K562 (cell line): ENCODE results near the gene RNF39. TPM values are rescaled to one million over a fixed set of nuclear protein-coding genes. Genes with fewer than 3 reads are reported as not detected.
A peak's percentile ranks its signal among the peaks of the same experiment; 100 is the strongest.

Experiments
- BCL6 ChIP-seq: fragments of 250-450 bp; sonication (Bioruptor Pico); IDR thresholded peaks from 2 replicates; pipeline ENCODE4 v1.4.0; 2020
- CBX3 ChIP-seq, 2 experiments: IDR thresholded peaks; 1 replicate in 1 of 2; 2 replicates in 1 of 2; pipeline ENCODE4 v1.6.1; 2012; ENCODE audit warnings: inconsistent platforms in 2 of 2, low read length in 2 of 2, borderline replicate concordance in 1 of 2, control low read depth in 1 of 2
- CSDE1 ChIP-seq, 2 experiments: fragments of 450-650 bp; IDR thresholded peaks; 2 replicates each; pipeline ENCODE4 v1.6.1; 2016; ENCODE audit warnings: mild to moderate bottlenecking in 1 of 2
- DIDO1 ChIP-seq: fragments of 450-650 bp; IDR thresholded peaks from 2 replicates; pipeline ENCODE4 v1.6.1; 2016; ENCODE audit warnings: low read depth, missing biosample characterization, missing genetic modification characterization
- FOXK2 ChIP-seq, 2 experiments: fragments of 450-650 bp; IDR thresholded peaks in 1 of 2; conservative IDR thresholded peaks in 1 of 2; 2 replicates each; pipeline ENCODE4 v1.6.1; 2016; ENCODE audit warnings: low read depth in 2 of 2, mild to moderate bottlenecking in 1 of 2
- GATAD2A ChIP-seq: fragments of 450-650 bp; IDR thresholded peaks from 2 replicates; pipeline ENCODE4 v1.6.1; 2017
- NFE2 ChIP-seq: IDR thresholded peaks from 2 replicates; pipeline ENCODE4 v1.6.1; 2014; ENCODE audit warnings: antibody characterized with exemption, low read depth
- NFXL1 ChIP-seq: fragments of 450-650 bp; formaldehyde crosslinking; IDR thresholded peaks from 2 replicates; pipeline ENCODE4 v1.4.0; 2021; ENCODE audit warnings: mild to moderate bottlenecking
- NR2C2 ChIP-seq, 2 experiments: fragments of 200-800 bp in 1 of 2; sonication (Bioruptor generic) in 1 of 2; sonication (generic) in 1 of 2; formaldehyde crosslinking in 1 of 2; IDR thresholded peaks; 2 replicates each; pipeline versions ENCODE4 v1.6.1 to v1.8.0; 2016 to 2022; ENCODE audit warnings: mild to moderate bottlenecking in 1 of 2, missing compliant biosample characterization in 1 of 2, missing genetic modification characterization in 1 of 2, missing genetic modification reagents in 1 of 2
- PML ChIP-seq: IDR thresholded peaks from 2 replicates; pipeline ENCODE4 v1.6.1; 2012; ENCODE audit warnings: low read length, inconsistent platforms
- POLR2A ChIP-seq: fragments of 450-650 bp; conservative IDR thresholded peaks from 2 replicates; pipeline ENCODE4 v1.6.1; 2016
- PREB ChIP-seq: sonication (generic); formaldehyde crosslinking; IDR thresholded peaks from 2 replicates; pipeline ENCODE4 v1.8.1; 2023; ENCODE audit warnings: mild to moderate bottlenecking, missing genetic modification reagents
- RAD51 ChIP-seq: fragments of 450-650 bp; IDR thresholded peaks from 2 replicates; pipeline ENCODE4 v1.7.1; 2016; ENCODE audit warnings: low read depth, mild to moderate bottlenecking, borderline replicate concordance
- RBM14 ChIP-seq: fragments of 200-400 bp; formaldehyde crosslinking; IDR thresholded peaks from 2 replicates; pipeline ENCODE4 v1.6.1; 2018; ENCODE audit warnings: low read depth, mild to moderate bottlenecking, low read length, moderate library complexity, borderline replicate concordance; ENCODE audit not compliant: insufficient read depth
- SIN3A ChIP-seq, 2 experiments: fragments of 150-350 bp in 1 of 2; IDR thresholded peaks; 2 replicates each; pipeline ENCODE4 v1.6.1; 2011 to 2016; ENCODE audit warnings: borderline replicate concordance in 2 of 2, low read depth in 2 of 2, low read length in 2 of 2, mild to moderate bottlenecking in 2 of 2, moderate library complexity in 2 of 2; ENCODE audit not compliant: control insufficient read depth in 1 of 2
- SREBF2 ChIP-seq: sonication (generic); formaldehyde crosslinking; IDR thresholded peaks from 2 replicates; pipeline ENCODE4 v1.4.0; 2020; ENCODE audit warnings: mild to moderate bottlenecking, missing genetic modification reagents
- TAF9B ChIP-seq: fragments of 450-650 bp; IDR thresholded peaks from 2 replicates; pipeline ENCODE4 v1.6.1; 2018; ENCODE audit warnings: mild to moderate bottlenecking; ENCODE audit not compliant: partially characterized antibody
- TEAD1 ChIP-seq, 2 experiments: fragments of 450-650 bp in 1 of 2; sonication (generic) in 1 of 2; formaldehyde crosslinking; IDR thresholded peaks; 2 replicates each; pipeline versions ENCODE4 v1.4.0 to v1.8.0; 2020 to 2022; ENCODE audit warnings: mild to moderate bottlenecking in 2 of 2, missing genetic modification reagents in 1 of 2
- WHSC1 ChIP-seq: IDR thresholded peaks from one replicate; pipeline ENCODE4 v1.6.1; 2012; ENCODE audit warnings: low read length, control low read depth, inconsistent platforms
- ZBTB17 ChIP-seq: fragments of 450-650 bp; formaldehyde crosslinking; IDR thresholded peaks from 2 replicates; pipeline ENCODE4 v1.4.0; 2020; ENCODE audit warnings: mild to moderate bottlenecking
- ZBTB7A ChIP-seq: IDR thresholded peaks from 2 replicates; pipeline ENCODE4 v1.6.1; 2011; ENCODE audit warnings: low read depth, mild to moderate bottlenecking, low read length, moderate library complexity, borderline replicate concordance; ENCODE audit not compliant: control insufficient read depth
- ZNF280A ChIP-seq: fragments of 450-650 bp; IDR thresholded peaks from 2 replicates; pipeline ENCODE4 v1.6.1; 2018; ENCODE audit warnings: mild to moderate bottlenecking, low read depth; ENCODE audit not compliant: partially characterized antibody
- ZNF655 ChIP-seq: fragments of 250-450 bp; sonication (Bioruptor Pico); IDR thresholded peaks from 2 replicates; pipeline ENCODE4 v1.5.0; 2021
- ZNF717 ChIP-seq: fragments of 250-450 bp; sonication (Bioruptor Pico); IDR thresholded peaks from 2 replicates; pipeline ENCODE4 v1.5.0; 2021
- ZNF79 ChIP-seq: fragments of 250-450 bp; sonication (Bioruptor Pico); IDR thresholded peaks from 2 replicates; pipeline ENCODE4 v1.4.0; 2020; ENCODE audit warnings: low read depth, mild to moderate bottlenecking, moderate library complexity
- polyA plus RNA-seq, 8 experiments: library from polyadenylated mRNA; depleted of rRNA in 4 of 8; stranded (reverse) in 5 of 8; unstranded in 3 of 8; fragments of >200 nt; fragmentation: Nextera tagmentation in 2 of 8; fragmentation: Illumina TruSeq in 1 of 8; extraction: Ambion mirVana in 2 of 8; extraction: Trizol in 1 of 8; gene quantifications; 2 replicates each; pipeline versions ENCODE4 v1.2.1 to v1.2.3, GENCODE V29; 2011 to 2014; ENCODE audit warnings: inconsistent platforms in 1 of 8, missing spikeins in 1 of 8
- total RNA-seq, 7 experiments: library from RNA; depleted of rRNA in 6 of 7; stranded (reverse); fragments of >200 nt in 6 of 7; fragmentation: Illumina TruSeq in 2 of 7; extraction: Trizol in 2 of 7; gene quantifications; 2 replicates each; pipeline versions ENCODE4 v1.2.1 to v1.2.3, GENCODE V29; 2011 to 2021; ENCODE audit warnings: low replicate concordance in 1 of 7

RNF39 gene
- total and polyA plus RNA-seq, 9 of the 15 experiments (the other 6 are each of a cell fraction or from before 2014, with no cell fraction given): not detected

GRCh38 chr6:30061092-30061857 lies 14.3 kb downstream of the RNF39 start, which contains the start of gene POLR1H (continued):
- TF ChIP-seq ZNF655 (no peak), BCL6 (CRISPR knock-in tag) (no peak), NR2C2 (CRISPR knock-in tag; IDR thresholded peaks at IDR 0.05) (peak; percentile 24; the same call in 1 of the 2 replicates), NR2C2 (tag; IDR thresholded peaks at IDR 0.05) (peak; percentile 75), PML (peak; percentile 94), ZNF280A (no peak), FOXK2 (conservative IDR thresholded peaks at IDR 0.05 in 1 of 2, IDR thresholded peaks at IDR 0.05 in 1 of 2; ENCODE audit: low read depth in 2 of 2) (peak; percentile 53 to 86), CBX3 (IDR thresholded peaks at IDR 0.05; ENCODE audit: borderline replicate concordance in 1 of 2, low read length in 2 of 2) (peak in 1 of 2 experiments; percentile 35; a peak in 1 of 3 replicates), ZNF79 (no peak), ZNF717 (CRISPR knock-in tag) (no peak), SIN3A (IDR thresholded peaks at IDR 0.05; ENCODE audit: borderline replicate concordance in 2 of 2, control insufficient read depth in 1 of 2, low read depth in 2 of 2, low read length in 2 of 2) (peak; percentile 87 to 90; a peak in 3 of 4 replicates), SREBF2 (CRISPR knock-in tag) (no peak), NFE2 (no peak), TAF9B (peak; percentile 94), ZBTB7A (peak; percentile 45; the same call in 1 of the 2 replicates), GATAD2A (no peak), TEAD1 (CRISPR knock-in tag; IDR thresholded peaks at IDR 0.05) (no peak; a peak in 1 of 4 replicates), NFXL1 (no peak), RAD51 (no peak), DIDO1 (tag) (peak; percentile 89), PREB (CRISPR knock-in tag) (no peak), POLR2A (peak; percentile 97), RBM14 (no peak), ZBTB17 (CRISPR knock-in tag) (0 out of 2 replicates have a peak, but pooled peaks have one; percentile 31), CSDE1 (IDR thresholded peaks at IDR 0.05) (peak in 1 of 2 experiments; percentile 89; a peak in 2 of 4 replicates), WHSC1 (no peak)
